H1 (cell line): Measurements from ENCODE around the gene LMNA.
"Not testable (repeated sequence)": the region's sequence is repeated elsewhere in the genome, so short reads cannot be mapped to it uniquely, and the experiment has no call there.

Experiments
- ASH2L ChIP-seq: fragments of 200-600, 300-600 bp; sonication (generic); IDR thresholded peaks from one replicate; pipeline ENCODE4 v1.7.1; 2017; ENCODE audit warnings: low read length
- CBX5 ChIP-seq: fragments of 300-800, 300-1000 bp; sonication (generic); IDR thresholded peaks from 2 replicates; pipeline ENCODE4 v1.7.1; 2016; ENCODE audit warnings: antibody characterized with exemption, low read length, low read depth
- EP300 ChIP-seq, 2 experiments: IDR thresholded peaks; 1 replicate in 1 of 2; 2 replicates in 1 of 2; pipeline ENCODE4 v1.6.1; 2011 to 2012; ENCODE audit warnings: low read depth in 2 of 2, low read length in 2 of 2, mild to moderate bottlenecking in 2 of 2, borderline replicate concordance in 1 of 2, inconsistent platforms in 1 of 2, moderate library complexity in 1 of 2
- EZH2 ChIP-seq: fragments of 200-600 bp; sonication (generic); IDR thresholded peaks from 2 replicates; pipeline ENCODE4 v1.7.1; 2012; ENCODE audit warnings: low read depth, mild to moderate bottlenecking, moderate library complexity, low read length, inconsistent platforms; ENCODE audit not compliant: severe bottlenecking
- FOSL1 ChIP-seq: IDR thresholded peaks from 2 replicates; pipeline ENCODE4 v1.6.1; 2011; ENCODE audit warnings: mild to moderate bottlenecking, low read depth, low read length, moderate library complexity; ENCODE audit not compliant: insufficient read depth
- JUN ChIP-seq: IDR thresholded peaks from 2 replicates; pipeline ENCODE4 v1.6.1; 2011; ENCODE audit warnings: low read depth, mild to moderate bottlenecking, improper control_type of control experiment, low read length
- JUND ChIP-seq: IDR thresholded peaks from 2 replicates; pipeline ENCODE4 v1.6.1; 2011; ENCODE audit warnings: mild to moderate bottlenecking, improper control_type of control experiment, low read length
- POLR2A ChIP-seq, 2 experiments: IDR thresholded peaks; 1 replicate in 1 of 2; 2 replicates in 1 of 2; pipeline ENCODE4 v1.6.1; 2011; ENCODE audit warnings: low read depth in 2 of 2, low read length in 2 of 2, mild to moderate bottlenecking in 2 of 2; ENCODE audit errors: control extremely low read depth in 1 of 2
- POLR2AphosphoS5 ChIP-seq: IDR thresholded peaks from 2 replicates; pipeline ENCODE4 v1.6.1; 2011; ENCODE audit warnings: low read depth, low read length
- RAD21 ChIP-seq, 2 experiments: IDR thresholded peaks in 1 of 2; conservative IDR thresholded peaks in 1 of 2; 2 replicates each; pipeline ENCODE4 v1.6.1; 2011; ENCODE audit warnings: low read depth in 2 of 2, low read length in 2 of 2, improper control_type of control experiment in 1 of 2, inconsistent platforms in 1 of 2, mild to moderate bottlenecking in 1 of 2, moderate library complexity in 1 of 2
- SIX5 ChIP-seq: IDR thresholded peaks from 2 replicates; pipeline ENCODE4 v1.6.1; 2011; ENCODE audit warnings: mild to moderate bottlenecking, low read depth, low read length
- TBP ChIP-seq: IDR thresholded peaks from 2 replicates; pipeline ENCODE4 v1.6.1; 2011; ENCODE audit warnings: low read depth, low read length, improper control_type of control experiment
- TF ChIP-seq, protein P1 (sequence below), 3 experiments: IDR thresholded peaks; 1 replicate in 2 of 3; 2 replicates in 1 of 3; pipeline versions ENCODE4 v1.5.1 to v1.6.1; 2011; ENCODE audit warnings: low read length in 3 of 3, mild to moderate bottlenecking in 3 of 3, inconsistent platforms in 2 of 3, low read depth in 1 of 3, moderate library complexity in 1 of 3; ENCODE audit not compliant: insufficient read depth in 1 of 3; ENCODE audit errors: control extremely low read depth in 1 of 3

DNA sequence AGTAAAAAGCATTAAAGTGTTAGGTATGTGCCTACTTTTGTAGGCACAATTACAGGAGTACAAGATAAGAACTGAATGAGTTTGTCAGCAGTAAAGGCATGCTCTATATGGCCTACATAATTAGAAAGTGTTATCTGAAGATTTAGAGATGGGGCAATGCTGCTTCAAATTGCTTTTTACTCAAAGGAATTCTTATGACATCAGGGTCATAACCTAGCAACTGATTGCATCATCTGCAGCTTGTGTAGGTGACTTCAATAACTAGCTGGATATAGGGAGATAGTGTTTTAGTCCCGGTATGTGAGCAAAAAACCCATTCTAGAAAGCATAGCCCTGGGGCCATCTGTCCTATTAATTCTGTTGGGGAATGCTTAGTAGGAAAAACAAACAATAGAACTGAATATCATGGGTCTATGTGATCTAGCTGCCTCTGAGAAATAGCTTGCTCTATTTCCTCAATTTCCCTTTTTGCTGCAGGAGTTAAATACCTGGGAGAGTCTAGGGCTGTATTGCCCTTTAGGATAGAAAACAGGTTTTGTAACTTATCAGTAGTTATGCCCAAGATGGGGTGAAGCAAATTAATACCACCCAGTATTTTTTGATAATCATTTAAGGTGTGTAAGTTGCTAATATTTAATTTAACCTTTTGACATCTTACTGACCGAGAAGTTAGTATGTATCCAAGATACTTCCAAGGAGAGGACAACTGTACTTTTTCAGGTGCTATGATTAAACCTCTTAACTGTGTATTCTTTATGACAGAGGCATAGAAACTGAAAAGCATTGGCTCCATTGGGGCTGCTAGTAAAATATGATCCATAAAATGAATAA, 72.1 kb downstream of the LMNA start:
- TF ChIP-seq, protein P1, sequence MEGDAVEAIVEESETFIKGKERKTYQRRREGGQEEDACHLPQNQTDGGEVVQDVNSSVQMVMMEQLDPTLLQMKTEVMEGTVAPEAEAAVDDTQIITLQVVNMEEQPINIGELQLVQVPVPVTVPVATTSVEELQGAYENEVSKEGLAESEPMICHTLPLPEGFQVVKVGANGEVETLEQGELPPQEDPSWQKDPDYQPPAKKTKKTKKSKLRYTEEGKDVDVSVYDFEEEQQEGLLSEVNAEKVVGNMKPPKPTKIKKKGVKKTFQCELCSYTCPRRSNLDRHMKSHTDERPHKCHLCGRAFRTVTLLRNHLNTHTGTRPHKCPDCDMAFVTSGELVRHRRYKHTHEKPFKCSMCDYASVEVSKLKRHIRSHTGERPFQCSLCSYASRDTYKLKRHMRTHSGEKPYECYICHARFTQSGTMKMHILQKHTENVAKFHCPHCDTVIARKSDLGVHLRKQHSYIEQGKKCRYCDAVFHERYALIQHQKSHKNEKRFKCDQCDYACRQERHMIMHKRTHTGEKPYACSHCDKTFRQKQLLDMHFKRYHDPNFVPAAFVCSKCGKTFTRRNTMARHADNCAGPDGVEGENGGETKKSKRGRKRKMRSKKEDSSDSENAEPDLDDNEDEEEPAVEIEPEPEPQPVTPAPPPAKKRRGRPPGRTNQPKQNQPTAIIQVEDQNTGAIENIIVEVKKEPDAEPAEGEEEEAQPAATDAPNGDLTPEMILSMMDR (IDR thresholded peaks at IDR 0.05; ENCODE audit: control extremely low read depth in 1 of 3, insufficient read depth in 1 of 3, low read depth in 1 of 3, low read length in 3 of 3): not testable (repeated sequence)
- not testable (repeated sequence) for TF ChIP-seq JUND; JUN; POLR2A (IDR thresholded peaks at IDR 0.05; ENCODE audit: control extremely low read depth in 1 of 2, low read depth in 2 of 2, low read length in 2 of 2); ASH2L; RAD21 (IDR thresholded peaks at IDR 0.05 in 1 of 2, conservative IDR thresholded peaks at IDR 0.05 in 1 of 2; ENCODE audit: low read depth in 2 of 2, low read length in 2 of 2); EP300 (IDR thresholded peaks at IDR 0.05; ENCODE audit: borderline replicate concordance in 1 of 2, low read depth in 2 of 2, low read length in 2 of 2); EZH2; POLR2AphosphoS5; FOSL1; CBX5; TBP; SIX5
